GM12891 (cell line): ENCODE data around the gene ZCCHC17.

Experiments
- POLR2A ChIP-seq: IDR thresholded peaks from 2 replicates; pipeline ENCODE4 v1.6.1; 2011; ENCODE audit warnings: low read depth, low read length, control low read depth
- POLR2AphosphoS5 ChIP-seq: IDR thresholded peaks from 2 replicates; pipeline ENCODE4 v1.6.1; 2011; ENCODE audit warnings: low read depth, low read length, control low read depth
- POU2F2 ChIP-seq: IDR thresholded peaks from 2 replicates; pipeline ENCODE4 v1.6.1; 2011; ENCODE audit warnings: low read depth, mild to moderate bottlenecking, control low read depth, low read length, moderate library complexity
- SPI1 ChIP-seq: IDR thresholded peaks from 2 replicates; pipeline ENCODE4 v1.6.1; 2011; ENCODE audit warnings: low read depth, low read length, control low read depth
- TAF1 ChIP-seq: IDR thresholded peaks from 2 replicates; pipeline ENCODE4 v1.6.1; 2011; ENCODE audit warnings: low read depth, low read length, control low read depth

- TF ChIP-seq POLR2AphosphoS5, result no peak
- TF ChIP-seq TAF1, result no peak
- TF ChIP-seq POLR2A, result no peak
- TF ChIP-seq SPI1, result no peak
- no peak for TF ChIP-seq POU2F2
Measured at GRCh38 chr1:31318146-31318545, 21.3 kb downstream of the ZCCHC17 start.
